Measurements from ENCODE around the gene RAP1GDS1. TPM values are rescaled to one million over a fixed set of nuclear protein-coding genes. Genes with fewer than 3 reads are reported as not detected.
A peak's percentile ranks its signal among the peaks of the same experiment; 100 is the strongest.

Gene RAP1GDS1
- total RNA-seq, 1 donor from 2014 or later = 64.5 TPM

- H3K9me3 Mint-ChIP-seq (ENCODE audit: unreplicated experiment) = peaks cover 3% of the 10 kb centered on the region
- Histone ChIP-seq H4K20me1 (ENCODE audit: insufficient read depth, low read length) (no peaks in the 10 kb centered on the region), H3K27ac (ENCODE audit: low read depth, low read length) (no peak overlapping the region), H2AFZ (ENCODE audit: low read depth, low read length) (no peak overlapping the region), H3K4me2 (ENCODE audit: low read length) (no peak overlapping the region), H3K9me3 (ENCODE audit: insufficient read depth, low read depth, low read length) (no peaks in the 10 kb centered on the region), H3K9ac (ENCODE audit: low read length) (no peak overlapping the region), H3K27me3 (ENCODE audit: insufficient read depth, low read length) (no peaks in the 10 kb centered on the region), H3K4me1 (ENCODE audit: insufficient read depth, low read length) (no peaks in the 10 kb centered on the region), H3K79me2 (ENCODE audit: insufficient read depth, low read length) (peaks cover 54% of the 10 kb centered on the region), H3K36me3 (ENCODE audit: insufficient read depth, low read length) (peaks cover 10% of the 10 kb centered on the region), H3K4me3 (ENCODE audit: insufficient read depth, low read depth, low read length) (no peak overlapping the region)
- TF ChIP-seq EZH2 (IDR thresholded peaks at IDR 0.05; ENCODE audit: insufficient read depth, low read length) = no peak
- TF ChIP-seq CTCF (IDR thresholded peaks at IDR 0.05; ENCODE audit: insufficient read depth, low read depth, low read length) = no peak
- no peak overlapping the region for H3K27ac Mint-ChIP-seq (ENCODE audit: unreplicated experiment)
- peaks cover 14% of the 10 kb centered on the region for H3K36me3 Mint-ChIP-seq (ENCODE audit: low read depth, unreplicated experiment)
- DNase-seq (ENCODE audit: low read depth) (no peak), FAIRE-seq (peak; percentile 29)
- no peak overlapping the region for H3K4me3 Mint-ChIP-seq (ENCODE audit: unreplicated experiment)
- peaks cover 6% of the 10 kb centered on the region for H3K4me1 Mint-ChIP-seq (ENCODE audit: low read depth, unreplicated experiment)
- H3K27me3 Mint-ChIP-seq (ENCODE audit: low read depth, unreplicated experiment) = no peaks in the 10 kb centered on the region
Observed at GRCh38 chr4:98298022-98298421, 36.8 kb downstream of the RAP1GDS1 start.

- Histone ChIP-seq H3K4me3 (ENCODE audit: insufficient read depth, low read depth, low read length) (no peak overlapping the region), H3K27me3 (ENCODE audit: insufficient read depth, low read length) (no peaks in the 10 kb centered on the region), H3K9ac (ENCODE audit: low read length) (no peak overlapping the region), H4K20me1 (ENCODE audit: insufficient read depth, low read length) (peaks cover 11% of the 10 kb centered on the region), H3K27ac (ENCODE audit: low read depth, low read length) (no peak overlapping the region), H3K4me2 (ENCODE audit: low read length) (no peak overlapping the region), H3K79me2 (ENCODE audit: insufficient read depth, low read length) (peaks cover 54% of the 10 kb centered on the region), H3K9me3 (ENCODE audit: insufficient read depth, low read depth, low read length) (no peaks in the 10 kb centered on the region), H2AFZ (ENCODE audit: low read depth, low read length) (no peak overlapping the region), H3K36me3 (ENCODE audit: insufficient read depth, low read length) (no peaks in the 10 kb centered on the region), H3K4me1 (ENCODE audit: insufficient read depth, low read length) (no peaks in the 10 kb centered on the region)
- Mint-ChIP-seq H3K27ac (ENCODE audit: unreplicated experiment) (no peak overlapping the region), H3K27me3 (ENCODE audit: low read depth, unreplicated experiment) (no peaks in the 10 kb centered on the region), H3K36me3 (ENCODE audit: low read depth, unreplicated experiment) (peaks cover 13% of the 10 kb centered on the region), H3K4me1 (ENCODE audit: low read depth, unreplicated experiment) (no peaks in the 10 kb centered on the region), H3K4me3 (ENCODE audit: unreplicated experiment) (no peak overlapping the region), H3K9me3 (ENCODE audit: unreplicated experiment) (peaks cover 12% of the 10 kb centered on the region)
- DNase-seq (ENCODE audit: low read depth) (no peak), FAIRE-seq (no peak)
- no peak for TF ChIP-seq CTCF (IDR thresholded peaks at IDR 0.05; ENCODE audit: insufficient read depth, low read depth, low read length)
- TF ChIP-seq EZH2 (IDR thresholded peaks at IDR 0.05; ENCODE audit: insufficient read depth, low read length) = no peak
Observed at GRCh38 chr4:98300706-98301105, 39.5 kb downstream of the RAP1GDS1 start.

- FAIRE-seq (no peak), DNase-seq (ENCODE audit: low read depth) (no peak)
- peaks cover 16% of the 10 kb centered on the region for H4K20me1 ChIP-seq (ENCODE audit: insufficient read depth, low read length)
- peaks cover 12% of the 10 kb centered on the region for H3K9me3 Mint-ChIP-seq (ENCODE audit: unreplicated experiment)
- no peak for TF ChIP-seq CTCF (IDR thresholded peaks at IDR 0.05; ENCODE audit: insufficient read depth, low read depth, low read length)
- TF ChIP-seq EZH2 (IDR thresholded peaks at IDR 0.05; ENCODE audit: insufficient read depth, low read length) = no peak
- no peaks in the 10 kb centered on the region for H3K4me1 ChIP-seq (ENCODE audit: insufficient read depth, low read length)
- no peak overlapping the region for H3K4me2 ChIP-seq (ENCODE audit: low read length)
- H3K79me2 ChIP-seq (ENCODE audit: insufficient read depth, low read length) = peaks cover 62% of the 10 kb centered on the region
- no peak overlapping the region for H3K9ac ChIP-seq (ENCODE audit: low read length)
- H3K4me1 Mint-ChIP-seq (ENCODE audit: low read depth, unreplicated experiment) = no peaks in the 10 kb centered on the region
- H3K9me3 ChIP-seq (ENCODE audit: insufficient read depth, low read depth, low read length) = no peaks in the 10 kb centered on the region
- H3K27ac Mint-ChIP-seq (ENCODE audit: unreplicated experiment) = no peak overlapping the region
- no peak overlapping the region for H3K4me3 Mint-ChIP-seq (ENCODE audit: unreplicated experiment)
- no peaks in the 10 kb centered on the region for H3K36me3 ChIP-seq (ENCODE audit: insufficient read depth, low read length)
- no peaks in the 10 kb centered on the region for H3K27me3 ChIP-seq (ENCODE audit: insufficient read depth, low read length)
- H3K27ac ChIP-seq (ENCODE audit: low read depth, low read length) = no peak overlapping the region
- H3K27me3 Mint-ChIP-seq (ENCODE audit: low read depth, unreplicated experiment) = no peaks in the 10 kb centered on the region
- no peak overlapping the region for H3K4me3 ChIP-seq (ENCODE audit: insufficient read depth, low read depth, low read length)
- no peak overlapping the region for H2AFZ ChIP-seq (ENCODE audit: low read depth, low read length)
- H3K36me3 Mint-ChIP-seq (ENCODE audit: low read depth, unreplicated experiment) = peaks cover 3% of the 10 kb centered on the region
Observed at GRCh38 chr4:98305576-98305975, 44.4 kb downstream of the RAP1GDS1 start.

All from astrocyte (in vitro differentiated cells and primary cell).